Spleen (tissue), 11 donors: ENCODE data around the gene WDR62. TPM values are rescaled to one million over a fixed set of nuclear protein-coding genes. Genes with fewer than 3 reads are reported as not detected.
A peak's percentile ranks its signal among the peaks of the same experiment; 100 is the strongest.

ENCODE experiments used
- DNase-seq: peaks from one replicate; pipeline ENCODE4 v3.0.0-alpha.2; 2020
- H3K27ac ChIP-seq, 8 donors: fragments of 200-600 bp; sonication (generic) in 7 of 8; 1 replicate in 4 of 8; 2 replicates in 4 of 8; pipeline versions ENCODE4 v1.5.0 to v1.8.0; 2016 to 2021; ENCODE audit warnings: inconsistent platforms in 4 of 8, mild to moderate bottlenecking in 4 of 8, moderate library complexity in 1 of 8
- H3K27me3 ChIP-seq, 7 donors: fragments of 200-600 bp; sonication (generic) in 6 of 7; replicated peaks in 1 of 7; 1 replicate in 4 of 7; 2 replicates in 3 of 7; pipeline versions ENCODE4 v1.5.0 to v1.8.0; 2016 to 2021; ENCODE audit warnings: inconsistent platforms in 3 of 7, mild to moderate bottlenecking in 1 of 7
- H3K36me3 ChIP-seq, 6 donors: fragments of 200-600 bp; sonication (generic) in 5 of 6; 1 replicate in 4 of 6; 2 replicates in 2 of 6; pipeline versions ENCODE4 v1.5.0 to v1.8.0; 2016 to 2021; ENCODE audit warnings: inconsistent platforms in 2 of 6
- H3K4me1 ChIP-seq, 6 donors: fragments of 200-600 bp; sonication (generic) in 5 of 6; 1 replicate in 3 of 6; 2 replicates in 3 of 6; pipeline versions ENCODE4 v1.5.0 to v1.8.0; 2016 to 2021; ENCODE audit warnings: inconsistent platforms in 3 of 6
- H3K4me3 ChIP-seq, 8 donors: fragments of 200-600 bp; sonication (generic) in 7 of 8; 1 replicate in 4 of 8; 2 replicates in 4 of 8; pipeline versions ENCODE4 v1.5.0 to v1.8.0; 2016 to 2021; ENCODE audit warnings: inconsistent platforms in 4 of 8, mild to moderate bottlenecking in 4 of 8, moderate library complexity in 2 of 8
- H3K9me3 ChIP-seq, 8 donors: fragments of 200-600 bp; sonication (generic) in 7 of 8; 1 replicate in 4 of 8; 2 replicates in 4 of 8; pipeline versions ENCODE4 v1.5.0 to v1.8.0; 2016 to 2021; ENCODE audit warnings: inconsistent platforms in 4 of 8
- CTCF ChIP-seq, 11 experiments: fragments of 200-600 bp in 7 of 11; fragments of 450-650 bp in 4 of 11; sonication (generic) in 4 of 11; IDR thresholded peaks in 8 of 11; conservative IDR thresholded peaks in 3 of 11; 1 replicate in 7 of 11; 2 replicates in 4 of 11; pipeline versions ENCODE4 v1.4.0 to v1.8.0; 2016 to 2021; ENCODE audit warnings: antibody characterized with exemption in 11 of 11, inconsistent platforms in 4 of 11, mild to moderate bottlenecking in 1 of 11
- POLR2A ChIP-seq, 3 donors: fragments of 450-650 bp; IDR thresholded peaks; one replicate each; pipeline ENCODE4 v1.5.1; 2017; ENCODE audit warnings: antibody characterized with exemption in 3 of 3, mild to moderate bottlenecking in 1 of 3
- POLR2AphosphoS5 ChIP-seq, 3 donors: sonication (generic); formaldehyde crosslinking; IDR thresholded peaks; one replicate each; pipeline ENCODE4 v1.5.1; 2017; ENCODE audit warnings: antibody characterized with exemption in 3 of 3
- WGBS, 5 donors: extraction: QIAGEN DNeasy Blood & Tissue Kit in 3 of 5; methylation state at CpG; one replicate each; pipeline versions ENCODE4 v1.1.5 to v1.1.7; 2013 to 2018; 5-methylcytosine and 5-hydroxymethylcytosine counted together
- intact Hi-C: fragments of 100-400 bp; cut with DNase I; formaldehyde crosslinking; loops from one replicate; pipeline ENCODE4 v1.15.0; 2023; ENCODE audit warnings: low total_unique reads
- polyA plus RNA-seq, 3 donors: library from polyadenylated mRNA; stranded (reverse); fragments of 200-250 nt; gene quantifications; one replicate each; pipeline ENCODE4 v1.2.1, GENCODE V29; 2013
- total RNA-seq, 7 donors: library from RNA; depleted of rRNA in 3 of 7; stranded (reverse); fragments of >200 nt in 3 of 7; fragmentation: NEBNext Ultra II Directional in 4 of 7; extraction: Animal tissue kit (Norgen Biotek cat#: 25700) in 4 of 7; gene quantifications; one replicate each; pipeline versions ENCODE4 v1.1.0 to v1.2.1, GENCODE V29; 2016 to 2021
- donor health status: healthy with polysubstance abuse.
- donor health status: DM: no; HTN: no; CAD: no; lungs with moderate emphysema.
- donor health status: DM: no; HTN: no; CAD: no.
- donor health status: Bipolar disorder and iron deficiency.
- donor health status: healthy.
- donor health status: DM: no; HTN: no; CAD: no.
- donor health status: DM: yes; HTN: yes; CAD: no.

WDR62 gene
- total and polyA plus RNA-seq, 10 donors, result 1.3 to 5.2 (median 2.2) TPM

GRCh38 chr19:36099166-36099785, 44.6 kb downstream of the WDR62 start:
- Histone ChIP-seq H3K9me3 (no peaks in the 10 kb centered on the region), H3K36me3 (peaks cover 0 to 84% (median 0%) of the 10 kb centered on the region in 6 donors), H3K27ac (no peak overlapping the region), H3K4me1 (peaks cover 0 to 39% (median 11%) of the 10 kb centered on the region in 6 donors), H3K27me3 (no peaks in the 10 kb centered on the region), H3K4me3 (no peak overlapping the region)
- intact Hi-C loops, result no loop called here
- no peak for TF ChIP-seq POLR2A (IDR thresholded peaks at IDR 0.05)
- no peak for TF ChIP-seq POLR2AphosphoS5 (IDR thresholded peaks at IDR 0.05)
- no peak for TF ChIP-seq CTCF (IDR thresholded peaks at IDR 0.05 in 8 of 11, conservative IDR thresholded peaks at IDR 0.05 in 3 of 11)
- no peak for DNase-seq
- 89 to 97% (median 90%) methylated on average over 11 to 19 of the region's 19 CpGs for WGBS, 5 donors

- Histone ChIP-seq H3K4me1 (peaks cover 0 to 39% (median 11%) of the 10 kb centered on the region in 6 donors), H3K9me3 (no peaks in the 10 kb centered on the region), H3K27me3 (no peaks in the 10 kb centered on the region), H3K4me3 (no peak overlapping the region), H3K36me3 (peaks cover 0 to 84% (median 0%) of the 10 kb centered on the region in 6 donors), H3K27ac (peak overlapping the region in 3 of 8 donors; percentile 4 to 47 (median 23))
- intact Hi-C loops, result no loop called here
- WGBS, 5 donors, result 67 to 85% (median 73%) methylated on average over 5 of the region's 5 CpGs
- no peak for TF ChIP-seq POLR2A (IDR thresholded peaks at IDR 0.05)
- peak in 2 of 3 donors; percentile 59 to 63 for TF ChIP-seq POLR2AphosphoS5 (IDR thresholded peaks at IDR 0.05)
- TF ChIP-seq CTCF (IDR thresholded peaks at IDR 0.05 in 8 of 11, conservative IDR thresholded peaks at IDR 0.05 in 3 of 11), result no peak
- no peak for DNase-seq
These were observed 45.8 kb downstream of the WDR62 start for GRCh38 chr19:36100476-36100875.

GRCh38 chr19:36101550-36102327, 47.0 kb downstream of the WDR62 start:
- no peaks in the 10 kb centered on the region for H3K27me3 ChIP-seq
- no peaks in the 10 kb centered on the region for H3K9me3 ChIP-seq
- peaks cover 0 to 37% (median 11%) of the 10 kb centered on the region in 6 donors for H3K4me1 ChIP-seq
- peaks cover 0 to 85% (median 0%) of the 10 kb centered on the region in 6 donors for H3K36me3 ChIP-seq
- intact Hi-C loops, result no loop called here
- DNase-seq, result no peak
- H3K4me3 ChIP-seq, result no peak overlapping the region
- H3K27ac ChIP-seq, result no peak overlapping the region
- WGBS, 5 donors, result 90 to 97% (median 94%) methylated on average over 25 to 27 of the region's 27 CpGs
- no peak for TF ChIP-seq POLR2A (IDR thresholded peaks at IDR 0.05)
- no peak for TF ChIP-seq CTCF (IDR thresholded peaks at IDR 0.05 in 8 of 11, conservative IDR thresholded peaks at IDR 0.05 in 3 of 11)
- no peak for TF ChIP-seq POLR2AphosphoS5 (IDR thresholded peaks at IDR 0.05)

- Histone ChIP-seq H3K9me3 (no peaks in the 10 kb centered on the region), H3K4me3 (no peak overlapping the region), H3K27ac (no peak overlapping the region), H3K4me1 (peaks cover 0 to 25% (median 11%) of the 10 kb centered on the region in 6 donors), H3K27me3 (no peaks in the 10 kb centered on the region), H3K36me3 (peaks cover 0 to 88% (median 2%) of the 10 kb centered on the region in 6 donors)
- TF ChIP-seq POLR2A (IDR thresholded peaks at IDR 0.05), result no peak
- no peak for TF ChIP-seq POLR2AphosphoS5 (IDR thresholded peaks at IDR 0.05)
- no peak for TF ChIP-seq CTCF (IDR thresholded peaks at IDR 0.05 in 8 of 11, conservative IDR thresholded peaks at IDR 0.05 in 3 of 11)
- WGBS, 5 donors, result 92 to 98% (median 93%) methylated on average over 12 to 24 of the region's 24 CpGs
- no peak for DNase-seq
- intact Hi-C loops, result no loop called here
These were observed 48.4 kb downstream of the WDR62 start for GRCh38 chr19:36103040-36103626.
